ENCODE measurements around the gene RIMBP2. TPM values are rescaled to one million over a fixed set of nuclear protein-coding genes. Genes with fewer than 3 reads are reported as not detected.

Gene RIMBP2
- total RNA-seq, 4 donors from 2014 or later = 1.5 to 5.3 (median 2.7) TPM

DNA sequence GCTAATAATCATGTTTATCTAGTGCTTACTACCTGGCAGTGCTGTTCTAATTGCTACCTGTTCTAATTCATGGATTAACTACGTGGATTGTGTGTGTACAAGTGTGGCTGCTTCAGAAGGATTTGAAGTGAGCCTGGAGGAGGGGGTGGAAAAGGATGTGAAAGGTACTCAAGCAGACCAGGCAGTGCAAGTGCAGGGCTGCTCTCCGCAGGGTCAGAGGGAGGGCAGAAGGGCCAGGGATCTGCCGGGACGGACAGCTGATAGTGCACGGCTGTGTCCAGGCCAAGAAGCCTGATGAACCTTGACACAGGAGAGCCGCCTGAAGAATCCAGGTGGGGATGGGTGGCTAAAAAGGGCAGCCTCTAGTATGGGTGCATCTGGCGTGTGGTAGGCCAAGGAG, 349.9 kb downstream of the RIMBP2 start:
- H3K4me3 ChIP-seq (ENCODE audit: low read depth, poor library complexity, severe bottlenecking) = no peak overlapping the region
- intact Hi-C loops (cut with DNase I; ENCODE audit: low total_unique reads) = no loop called here
- TF ChIP-seq, protein P1, sequence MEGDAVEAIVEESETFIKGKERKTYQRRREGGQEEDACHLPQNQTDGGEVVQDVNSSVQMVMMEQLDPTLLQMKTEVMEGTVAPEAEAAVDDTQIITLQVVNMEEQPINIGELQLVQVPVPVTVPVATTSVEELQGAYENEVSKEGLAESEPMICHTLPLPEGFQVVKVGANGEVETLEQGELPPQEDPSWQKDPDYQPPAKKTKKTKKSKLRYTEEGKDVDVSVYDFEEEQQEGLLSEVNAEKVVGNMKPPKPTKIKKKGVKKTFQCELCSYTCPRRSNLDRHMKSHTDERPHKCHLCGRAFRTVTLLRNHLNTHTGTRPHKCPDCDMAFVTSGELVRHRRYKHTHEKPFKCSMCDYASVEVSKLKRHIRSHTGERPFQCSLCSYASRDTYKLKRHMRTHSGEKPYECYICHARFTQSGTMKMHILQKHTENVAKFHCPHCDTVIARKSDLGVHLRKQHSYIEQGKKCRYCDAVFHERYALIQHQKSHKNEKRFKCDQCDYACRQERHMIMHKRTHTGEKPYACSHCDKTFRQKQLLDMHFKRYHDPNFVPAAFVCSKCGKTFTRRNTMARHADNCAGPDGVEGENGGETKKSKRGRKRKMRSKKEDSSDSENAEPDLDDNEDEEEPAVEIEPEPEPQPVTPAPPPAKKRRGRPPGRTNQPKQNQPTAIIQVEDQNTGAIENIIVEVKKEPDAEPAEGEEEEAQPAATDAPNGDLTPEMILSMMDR (IDR thresholded peaks at IDR 0.05) = no peak
- TF ChIP-seq POLR2A (IDR thresholded peaks at IDR 0.05) = no peak
- no peak for DNase-seq (ENCODE audit: low spot score in 2 of 2)
- 81 to 82% methylated on average over 7 of the region's 7 CpGs for WGBS, 2 donors

GRCh38 chr12:130364578-130364977, 351.5 kb downstream of the RIMBP2 start:
- WGBS, 2 donors = 80 to 86% methylated on average over 2 of the region's 2 CpGs
- DNase-seq (ENCODE audit: low spot score in 2 of 2) = no peak
- TF ChIP-seq POLR2A (IDR thresholded peaks at IDR 0.05) = no peak
- TF ChIP-seq, protein P1 (IDR thresholded peaks at IDR 0.05) = no peak
- no peak overlapping the region for H3K4me3 ChIP-seq (ENCODE audit: low read depth, poor library complexity, severe bottlenecking)
- intact Hi-C loops (cut with DNase I; ENCODE audit: low total_unique reads) = no loop called here

- no peak for TF ChIP-seq POLR2A (IDR thresholded peaks at IDR 0.05)
- TF ChIP-seq, protein P1 (IDR thresholded peaks at IDR 0.05) = no peak
- intact Hi-C loops (cut with DNase I; ENCODE audit: low total_unique reads) = no loop called here
- 60 to 71% methylated on average over 5 of the region's 5 CpGs for WGBS, 2 donors
- DNase-seq (ENCODE audit: low spot score in 2 of 2) = no peak
- H3K4me3 ChIP-seq (ENCODE audit: low read depth, poor library complexity, severe bottlenecking) = no peak overlapping the region
Observed at GRCh38 chr12:130362060-130362459, 354.0 kb downstream of the RIMBP2 start.

DNA sequence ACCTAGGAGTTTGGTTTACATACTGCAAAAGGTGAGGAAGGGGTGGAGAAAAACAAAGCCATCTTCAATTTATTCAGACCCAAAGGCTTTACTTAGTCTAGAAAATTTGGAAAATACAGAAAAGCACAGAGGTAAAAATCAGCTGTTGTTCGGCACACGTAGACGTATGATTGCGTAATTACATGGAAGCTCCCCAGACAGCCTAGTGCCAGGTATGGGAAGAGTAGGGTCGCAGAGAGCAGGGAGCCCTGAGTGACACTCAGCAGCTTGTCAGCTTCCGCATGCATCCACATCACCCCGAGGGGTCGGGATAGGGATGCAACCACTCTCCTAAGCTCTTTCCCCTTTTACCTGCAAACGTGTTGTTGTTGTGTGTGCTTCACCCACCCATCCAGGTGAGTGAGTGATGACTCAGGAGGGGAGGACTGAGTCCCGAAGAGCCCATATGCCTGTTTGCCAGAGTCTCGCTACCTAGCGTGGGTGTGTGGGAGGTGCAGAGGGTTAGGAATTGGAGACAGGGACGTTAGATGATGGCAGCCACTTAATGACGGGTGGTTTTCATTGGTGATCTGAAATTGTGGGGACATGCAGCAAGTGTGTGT, 358.3 kb downstream of the RIMBP2 start:
- DNase-seq (ENCODE audit: low spot score in 2 of 2) = no peak
- 42 to 53% methylated on average over 14 of the region's 14 CpGs for WGBS, 2 donors
- H3K4me3 ChIP-seq (ENCODE audit: low read depth, poor library complexity, severe bottlenecking) = no peak overlapping the region
- TF ChIP-seq, protein P1 (IDR thresholded peaks at IDR 0.05) = no peak
- no peak for TF ChIP-seq POLR2A (IDR thresholded peaks at IDR 0.05)
- intact Hi-C loops (cut with DNase I; ENCODE audit: low total_unique reads) = no loop called here

DNA sequence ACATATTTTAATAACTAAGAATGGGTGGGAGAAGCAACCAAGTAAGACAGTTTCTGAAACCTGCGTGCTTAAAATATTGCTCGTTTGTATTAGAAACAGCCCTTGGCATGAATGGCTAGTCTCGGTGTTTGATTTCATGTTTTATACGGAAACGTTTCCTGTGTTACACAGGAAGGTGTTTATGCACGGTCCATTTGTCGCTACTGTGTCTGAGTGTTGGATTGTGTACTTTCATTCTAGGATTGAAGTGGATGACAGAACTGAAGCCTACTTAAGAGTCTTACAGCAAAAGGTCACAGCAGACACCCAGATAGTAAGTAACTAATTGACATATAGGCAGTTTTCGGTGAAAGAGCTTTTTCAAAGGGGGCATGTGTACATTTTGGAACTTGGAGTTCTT, 358.9 kb downstream of the RIMBP2 start:
- 51 to 55% methylated on average over 8 of the region's 8 CpGs for WGBS, 2 donors
- no peak for DNase-seq (ENCODE audit: low spot score in 2 of 2)
- H3K4me3 ChIP-seq (ENCODE audit: low read depth, poor library complexity, severe bottlenecking) = no peak overlapping the region
- intact Hi-C loops (cut with DNase I; ENCODE audit: low total_unique reads) = no loop called here
- TF ChIP-seq POLR2A (IDR thresholded peaks at IDR 0.05) = no peak
- TF ChIP-seq, protein P1 (IDR thresholded peaks at IDR 0.05) = no peak

- TF ChIP-seq POLR2A (IDR thresholded peaks at IDR 0.05) = no peak
- TF ChIP-seq, protein P1 (IDR thresholded peaks at IDR 0.05) = no peak
Observed at GRCh38 chr12:130356222-130356621, 359.9 kb downstream of the RIMBP2 start.

More at GRCh38 chr12:130356222-130356621, 359.9 kb downstream of the RIMBP2 start:
- peak in 1 of 2 donors; percentile 26 for DNase-seq (ENCODE audit: low spot score in 2 of 2)
- no peak overlapping the region for H3K4me3 ChIP-seq (ENCODE audit: low read depth, poor library complexity, severe bottlenecking)
- intact Hi-C loops (cut with DNase I; ENCODE audit: low total_unique reads) = no loop called here
- 72 to 74% methylated on average over 8 of the region's 8 CpGs for WGBS, 2 donors

All from lower leg skin (tissue), 4 donors.